MM.1S (cell line): ENCODE measurements around the gene SLC6A3.

Experiments
- DNase-seq: peaks from one replicate; pipeline ENCODE4 v3.0.0-alpha.2; 2015
- H2AFZ ChIP-seq: fragments of 300-600 bp; sonication (generic); 2 replicates; pipeline ENCODE4 v1.6.0; 2016; ENCODE audit warnings: antibody characterized with exemption, low read length
- H3F3A ChIP-seq: fragments of 300-600 bp; sonication (generic); 2 replicates; pipeline ENCODE4 v1.6.1; 2016; ENCODE audit warnings: mild to moderate bottlenecking, antibody characterized with exemption, low read length, moderate library complexity, mixed read lengths; ENCODE audit not compliant: insufficient read depth
- H3K27ac ChIP-seq: fragments of 300-600 bp; sonication (generic); 2 replicates; pipeline ENCODE4 v1.5.1; 2016; ENCODE audit warnings: mild to moderate bottlenecking, low read length
- H3K27me3 ChIP-seq: fragments of 300-600 bp; sonication (generic); replicated peaks from 2 replicates; pipeline ENCODE4 v1.6.0; 2016; ENCODE audit warnings: low read length; ENCODE audit not compliant: insufficient read depth
- H3K36me3 ChIP-seq: fragments of 300-600 bp; sonication (generic); replicated peaks from 2 replicates; pipeline ENCODE4 v1.6.1; 2016; ENCODE audit warnings: mild to moderate bottlenecking, low read length, mixed read lengths; ENCODE audit not compliant: insufficient read depth
- H3K4me1 ChIP-seq: fragments of 300-600 bp; sonication (generic); 2 replicates; pipeline ENCODE4 v1.6.1; 2016; ENCODE audit warnings: low read length, mixed read lengths
- H3K4me2 ChIP-seq: fragments of 300-600 bp; sonication (generic); 2 replicates; pipeline ENCODE4 v1.6.0; 2016; ENCODE audit warnings: low read depth, low read length
- H3K4me3 ChIP-seq: fragments of 300-600 bp; sonication (generic); 2 replicates; pipeline ENCODE4 v1.5.1; 2016; ENCODE audit warnings: low read length, mixed read lengths
- H3K79me2 ChIP-seq: fragments of 300-600 bp; sonication (generic); 2 replicates; pipeline ENCODE4 v1.6.1; 2016; ENCODE audit warnings: mixed run types, low read length, mixed read lengths
- H3K9ac ChIP-seq: fragments of 300-600 bp; sonication (generic); 2 replicates; pipeline ENCODE4 v1.6.1; 2016; ENCODE audit warnings: low read length, mixed read lengths
- H3K9me2 ChIP-seq: fragments of 300-600 bp; sonication (generic); replicated peaks from 2 replicates; pipeline ENCODE4 v1.6.1; 2016; ENCODE audit warnings: mild to moderate bottlenecking, low read length, mixed read lengths; ENCODE audit not compliant: insufficient read depth
- H3K9me3 ChIP-seq: fragments of 300-600 bp; sonication (generic); replicated peaks from 2 replicates; pipeline ENCODE4 v1.6.1; 2016; ENCODE audit warnings: mild to moderate bottlenecking, low read length, mixed read lengths; ENCODE audit not compliant: insufficient read depth
- H4K20me1 ChIP-seq: fragments of 300-600 bp; sonication (generic); 2 replicates; pipeline ENCODE4 v1.6.1; 2016; ENCODE audit warnings: mild to moderate bottlenecking, low read length, moderate library complexity, mixed read lengths; ENCODE audit not compliant: insufficient read depth
- CTCF ChIP-seq: fragments of 300-600 bp; sonication (generic); IDR thresholded peaks from 2 replicates; pipeline ENCODE4 v1.5.1; 2016; ENCODE audit warnings: antibody characterized with exemption, low read length, mixed read lengths
- EZH2 ChIP-seq: fragments of 300-600 bp; sonication (generic); optimal IDR thresholded peaks from 2 replicates; pipeline ENCODE3; 2017; ENCODE audit warnings: low read depth, mild to moderate bottlenecking, antibody characterized with exemption, low read length, mixed read lengths
- EZH2phosphoT487 ChIP-seq: fragments of 300-600 bp; sonication (generic); IDR thresholded peaks from 2 replicates; pipeline ENCODE4 v1.6.1; 2018; ENCODE audit warnings: antibody characterized with exemption, low read length

Gene SLC6A3

GRCh38 chr5:1378096-1378495 lies 67.1 kb downstream of the SLC6A3 start:
- Histone ChIP-seq H3K9ac (no peak overlapping the region), H3K9me3 (no peaks in the 10 kb centered on the region), H3K27me3 (no peaks in the 10 kb centered on the region), H4K20me1 (no peaks in the 10 kb centered on the region), H3K36me3 (no peaks in the 10 kb centered on the region), H3K79me2 (no peaks in the 10 kb centered on the region), H3F3A (0 out of 2 replicates have a peak, but pooled peaks cover 4% of the 10 kb centered on the region), H2AFZ (no peak overlapping the region), H3K4me2 (no peak overlapping the region), H3K4me3 (no peak overlapping the region), H3K4me1 (no peaks in the 10 kb centered on the region), H3K9me2 (no peaks in the 10 kb centered on the region), H3K27ac (no peak overlapping the region)
- no peak for DNase-seq
- TF ChIP-seq CTCF (no peak), EZH2phosphoT487 (no peak), EZH2 (no peak)

- Histone ChIP-seq H3K27ac (no peak overlapping the region), H2AFZ (no peak overlapping the region), H3F3A (0 out of 2 replicates have a peak, but pooled peaks cover 4% of the 10 kb centered on the region), H3K9me3 (no peaks in the 10 kb centered on the region), H3K4me1 (no peaks in the 10 kb centered on the region), H3K4me3 (no peak overlapping the region), H3K79me2 (no peaks in the 10 kb centered on the region), H4K20me1 (no peaks in the 10 kb centered on the region), H3K36me3 (no peaks in the 10 kb centered on the region), H3K9me2 (no peaks in the 10 kb centered on the region), H3K27me3 (no peaks in the 10 kb centered on the region), H3K4me2 (no peak overlapping the region), H3K9ac (no peak overlapping the region)
- TF ChIP-seq EZH2phosphoT487 (no peak), CTCF (no peak), EZH2 (no peak)
- no peak for DNase-seq
Measured at GRCh38 chr5:1376981-1377380, 68.3 kb downstream of the SLC6A3 start.

GRCh38 chr5:1375871-1376810 lies 69.1 kb downstream of the SLC6A3 start:
- Histone ChIP-seq H3K27ac (no peak overlapping the region), H3K79me2 (no peaks in the 10 kb centered on the region), H3K4me3 (no peak overlapping the region), H4K20me1 (no peaks in the 10 kb centered on the region), H3K27me3 (no peaks in the 10 kb centered on the region), H3K9me2 (no peaks in the 10 kb centered on the region), H3K9ac (no peak overlapping the region), H3K4me1 (no peaks in the 10 kb centered on the region), H2AFZ (no peak overlapping the region), H3F3A (0 out of 2 replicates have a peak, but pooled peaks cover 4% of the 10 kb centered on the region), H3K36me3 (no peaks in the 10 kb centered on the region), H3K4me2 (no peak overlapping the region), H3K9me3 (no peaks in the 10 kb centered on the region)
- no peak for DNase-seq
- TF ChIP-seq CTCF (no peak), EZH2phosphoT487 (no peak), EZH2 (no peak)
